Measurements from ENCODE around the gene GNA14.
"Not testable (repeated sequence)": the region's sequence is repeated elsewhere in the genome, so short reads cannot be mapped to it uniquely, and the experiment has no call there.

DNA sequence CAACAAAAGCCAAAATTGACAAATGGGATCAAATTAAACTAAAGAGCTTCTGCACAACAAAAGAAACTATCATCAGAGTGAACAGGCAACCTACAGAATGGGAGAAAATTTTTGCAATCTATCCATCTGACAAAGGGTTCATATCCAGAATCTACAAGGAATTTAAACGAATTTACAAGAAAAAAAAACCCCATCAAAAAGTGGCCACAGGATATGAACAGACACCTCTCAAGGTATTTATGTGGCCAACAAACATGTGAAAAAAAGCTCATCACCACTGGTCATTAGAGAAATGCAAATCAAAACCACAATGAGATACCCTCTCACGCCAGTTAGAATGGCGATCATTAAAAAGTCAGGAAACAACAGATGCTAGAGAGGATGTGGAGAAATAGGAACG lies 19.3 kb downstream of the GNA14 start:
- TF ChIP-seq, protein P1, sequence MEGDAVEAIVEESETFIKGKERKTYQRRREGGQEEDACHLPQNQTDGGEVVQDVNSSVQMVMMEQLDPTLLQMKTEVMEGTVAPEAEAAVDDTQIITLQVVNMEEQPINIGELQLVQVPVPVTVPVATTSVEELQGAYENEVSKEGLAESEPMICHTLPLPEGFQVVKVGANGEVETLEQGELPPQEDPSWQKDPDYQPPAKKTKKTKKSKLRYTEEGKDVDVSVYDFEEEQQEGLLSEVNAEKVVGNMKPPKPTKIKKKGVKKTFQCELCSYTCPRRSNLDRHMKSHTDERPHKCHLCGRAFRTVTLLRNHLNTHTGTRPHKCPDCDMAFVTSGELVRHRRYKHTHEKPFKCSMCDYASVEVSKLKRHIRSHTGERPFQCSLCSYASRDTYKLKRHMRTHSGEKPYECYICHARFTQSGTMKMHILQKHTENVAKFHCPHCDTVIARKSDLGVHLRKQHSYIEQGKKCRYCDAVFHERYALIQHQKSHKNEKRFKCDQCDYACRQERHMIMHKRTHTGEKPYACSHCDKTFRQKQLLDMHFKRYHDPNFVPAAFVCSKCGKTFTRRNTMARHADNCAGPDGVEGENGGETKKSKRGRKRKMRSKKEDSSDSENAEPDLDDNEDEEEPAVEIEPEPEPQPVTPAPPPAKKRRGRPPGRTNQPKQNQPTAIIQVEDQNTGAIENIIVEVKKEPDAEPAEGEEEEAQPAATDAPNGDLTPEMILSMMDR (conservative IDR thresholded peaks at IDR 0.05; ENCODE audit: low read length) = not testable (repeated sequence)
- TF ChIP-seq EZH2phosphoT487 (IDR thresholded peaks at IDR 0.05; ENCODE audit: borderline replicate concordance, low read depth, low read length) = not testable (repeated sequence)

Data from OCI-LY7 (cell line).